HK-2 (cell line): ENCODE measurements around the gene DNAH14.
"Not testable (repeated sequence)": the region's sequence is repeated elsewhere in the genome, so short reads cannot be mapped to it uniquely, and the experiment has no call there.

Source experiments
- DNase-seq: peaks from one replicate; pipeline ENCODE4 v3.0.0-alpha.2; 2018; ENCODE audit not compliant: unreplicated experiment

The DNAH14 gene

DNA sequence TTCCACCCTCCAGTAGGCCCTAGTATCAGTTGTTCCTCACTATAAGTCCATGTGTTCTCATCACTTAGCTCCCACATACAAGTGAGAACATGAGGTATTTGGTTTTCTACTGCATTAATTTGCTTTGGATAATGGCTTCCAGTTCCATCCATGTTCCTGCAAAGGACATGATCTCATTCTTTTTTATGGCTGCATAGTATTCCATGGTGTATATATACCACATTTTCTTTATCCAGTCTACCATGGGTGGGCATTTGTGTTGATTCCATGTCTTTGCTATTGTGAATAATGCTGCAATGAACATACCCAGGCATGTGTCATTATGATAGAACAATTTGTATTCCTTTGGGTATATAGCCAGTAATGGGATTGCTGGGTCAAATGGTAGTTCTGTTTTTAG is 218.3 kb downstream of the DNAH14 start:
- DNase-seq: not testable (repeated sequence)

DNA sequence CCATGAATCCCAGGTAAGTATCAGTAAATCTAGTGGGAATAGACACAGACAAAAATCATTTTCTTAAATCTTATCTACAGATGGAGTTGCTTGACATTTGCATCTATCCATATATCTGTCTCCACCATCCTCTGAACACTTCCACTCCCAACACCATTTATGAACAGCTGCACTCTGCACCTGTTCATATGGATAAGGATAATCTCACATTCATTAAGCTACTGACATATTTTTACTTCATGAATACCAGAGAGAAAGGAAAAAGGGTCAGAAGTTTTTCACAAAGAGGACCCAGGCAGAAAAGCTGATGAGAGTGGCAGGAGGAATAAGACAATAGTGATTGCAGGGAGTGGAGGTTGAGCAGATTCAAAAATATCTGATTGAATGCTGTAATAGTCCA is 222.6 kb downstream of the DNAH14 start:
- DNase-seq: no peak

DNA sequence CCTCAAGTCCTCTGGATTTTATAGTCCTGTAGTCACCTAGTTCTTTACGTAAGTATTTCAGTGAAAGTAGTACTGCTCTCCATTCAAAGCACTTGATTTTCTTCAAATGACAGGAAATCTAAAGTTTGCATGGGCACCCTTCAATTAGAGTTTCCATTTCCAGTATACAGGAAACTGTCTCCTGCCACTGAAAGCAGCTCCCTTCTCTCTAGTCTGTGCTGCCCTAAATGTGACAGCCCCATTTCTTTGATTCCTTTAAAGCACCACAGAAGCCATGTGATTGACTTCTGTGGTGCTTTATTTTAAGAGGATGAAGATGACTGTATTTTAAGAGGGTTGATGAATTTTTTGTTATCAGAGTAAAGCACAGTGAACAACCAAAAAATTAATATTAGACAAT is 226.1 kb downstream of the DNAH14 start:
- DNase-seq: no peak

DNA sequence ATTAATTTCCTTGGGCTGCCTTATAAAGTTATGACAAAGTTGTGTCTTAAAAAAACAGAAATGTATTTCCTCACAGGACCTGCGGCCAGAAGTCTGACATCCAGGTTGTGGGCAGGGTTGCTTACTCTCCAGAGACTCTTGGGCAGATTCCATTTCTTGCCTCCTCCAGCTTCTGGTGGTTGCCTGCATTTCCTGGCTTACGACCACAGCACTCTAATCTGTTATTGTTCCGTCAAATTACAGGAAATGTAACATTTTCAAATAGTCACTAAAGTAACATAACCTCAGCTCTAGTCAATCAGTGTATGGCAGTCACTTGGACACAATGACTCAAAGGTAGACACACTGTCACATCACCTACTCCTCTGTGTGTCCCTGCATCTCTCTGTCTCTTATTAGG is 226.8 kb downstream of the DNAH14 start:
- no peak for DNase-seq

DNA sequence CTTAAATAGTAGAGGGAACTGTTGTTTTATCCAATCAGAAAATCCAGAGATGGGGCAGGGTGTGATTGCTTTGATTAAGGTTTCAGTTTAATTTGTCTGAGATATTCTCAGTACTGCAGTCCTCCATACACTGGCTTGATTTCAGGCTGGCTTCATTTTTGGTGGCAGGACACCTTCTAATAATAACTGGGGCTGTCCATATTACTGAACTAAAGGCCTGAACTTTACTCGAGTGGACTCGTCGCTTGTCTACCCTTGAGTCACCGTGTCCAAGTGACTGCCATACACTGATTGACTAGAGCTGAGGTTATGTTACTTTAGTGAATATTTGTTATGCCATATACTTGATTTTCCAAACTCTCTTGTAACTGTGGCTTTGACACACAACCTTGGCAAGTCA is 228.8 kb downstream of the DNAH14 start:
- DNase-seq: no peak

DNA sequence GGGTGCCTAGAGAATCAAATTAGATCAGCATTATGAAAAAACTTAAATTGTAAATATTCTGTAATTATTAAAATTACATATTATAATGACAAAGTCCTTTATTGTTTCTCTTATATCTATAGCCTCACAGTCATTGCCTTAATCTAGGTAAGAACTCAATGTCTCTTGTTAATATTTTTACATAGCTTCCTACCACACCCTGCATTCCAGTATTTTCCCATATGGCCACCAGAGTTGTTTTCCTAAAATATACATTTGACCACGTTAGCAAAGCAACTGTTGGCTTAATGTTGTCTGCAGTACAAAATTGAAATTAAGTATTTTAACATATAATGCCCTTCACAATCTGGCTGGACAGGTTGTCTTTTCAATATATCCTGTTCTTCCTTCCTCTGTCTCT is 230.3 kb downstream of the DNAH14 start:
- no peak for DNase-seq

DNA sequence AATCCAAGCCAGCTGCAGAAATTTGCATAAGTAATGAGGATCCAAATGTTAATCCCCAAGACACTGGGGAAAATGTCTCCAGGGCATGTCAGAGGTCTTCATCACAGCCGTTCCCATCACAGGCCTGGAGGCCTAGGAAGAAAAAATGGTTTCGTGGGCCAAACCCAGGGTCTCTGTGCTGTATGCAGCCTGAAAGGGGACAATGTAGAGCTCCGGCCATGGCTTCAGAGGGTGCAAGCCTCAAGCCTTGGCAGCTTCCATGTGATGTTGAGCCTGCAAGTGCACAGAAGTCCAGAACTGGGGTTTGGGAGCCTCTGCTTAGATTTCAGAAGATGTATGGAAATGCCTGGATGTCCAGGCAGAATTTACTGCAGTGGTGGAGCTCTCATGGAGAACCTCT is 247.9 kb downstream of the DNAH14 start:
- DNase-seq: not testable (repeated sequence)

DNA sequence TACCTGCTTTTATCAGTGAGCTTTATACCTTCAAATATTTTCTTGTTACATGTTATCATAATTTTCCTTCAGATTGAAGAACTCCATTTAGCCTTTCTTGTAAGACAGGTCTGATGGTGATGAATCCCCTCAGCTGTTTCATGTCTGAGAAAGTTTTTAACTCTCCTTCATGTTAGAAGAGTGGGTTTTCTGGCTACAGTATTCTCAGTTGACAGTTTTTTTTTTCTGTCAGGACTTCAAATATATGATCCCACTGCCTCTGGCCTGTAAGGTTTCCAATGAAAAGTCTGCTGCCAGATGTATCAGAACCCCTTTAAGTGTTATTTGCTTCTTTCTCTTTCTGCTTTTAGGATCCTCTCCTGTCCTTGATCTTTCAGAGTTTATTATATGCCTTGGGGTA is 250.2 kb downstream of the DNAH14 start:
- no peak for DNase-seq

DNA sequence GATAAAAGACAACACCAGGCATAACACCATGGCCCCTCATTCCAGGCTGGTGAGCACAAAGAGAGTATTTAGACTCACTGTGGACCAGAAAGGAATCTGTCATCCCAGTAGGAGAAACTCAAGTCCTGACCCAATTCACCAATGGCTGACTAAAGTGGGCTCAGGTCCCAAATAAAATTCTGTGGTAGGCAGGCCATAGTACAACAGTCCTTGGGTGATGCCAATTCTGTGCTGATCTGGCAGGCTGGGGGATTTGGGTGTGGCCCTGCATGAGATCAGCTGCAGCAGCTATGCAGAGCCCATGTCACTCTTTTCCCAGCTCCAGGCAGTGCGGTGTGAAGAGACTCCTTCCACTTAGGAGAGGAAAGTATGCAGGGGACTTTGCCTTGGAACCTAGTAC is 253.2 kb downstream of the DNAH14 start:
- no peak for DNase-seq

DNA sequence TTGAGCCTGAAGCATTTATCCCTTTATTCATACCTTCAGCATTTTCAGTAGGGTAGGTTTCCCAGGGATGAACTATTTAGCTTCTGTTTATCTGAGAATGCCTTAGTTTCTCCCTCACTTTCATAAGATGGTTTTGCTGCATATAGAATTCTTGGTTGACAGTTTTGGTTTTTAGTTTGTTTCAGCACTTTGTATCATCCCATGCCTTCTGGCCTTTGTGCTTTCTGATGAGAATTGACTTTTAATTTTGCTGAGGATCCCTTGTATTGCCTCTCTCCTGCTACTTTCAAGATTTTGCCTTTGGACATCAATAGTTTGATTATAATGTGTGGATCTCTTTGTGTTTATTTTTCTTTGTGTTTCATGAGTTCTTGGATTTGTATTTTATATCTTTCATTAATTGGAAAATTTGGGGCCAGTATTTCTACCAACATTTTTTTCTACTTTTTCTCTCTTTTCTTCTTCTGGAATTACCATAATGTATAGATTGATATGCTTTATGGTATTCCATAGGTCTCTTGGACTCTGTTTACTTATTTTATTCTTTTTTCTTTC is 261.8 kb downstream of the DNAH14 start:
- DNase-seq: no peak

DNA sequence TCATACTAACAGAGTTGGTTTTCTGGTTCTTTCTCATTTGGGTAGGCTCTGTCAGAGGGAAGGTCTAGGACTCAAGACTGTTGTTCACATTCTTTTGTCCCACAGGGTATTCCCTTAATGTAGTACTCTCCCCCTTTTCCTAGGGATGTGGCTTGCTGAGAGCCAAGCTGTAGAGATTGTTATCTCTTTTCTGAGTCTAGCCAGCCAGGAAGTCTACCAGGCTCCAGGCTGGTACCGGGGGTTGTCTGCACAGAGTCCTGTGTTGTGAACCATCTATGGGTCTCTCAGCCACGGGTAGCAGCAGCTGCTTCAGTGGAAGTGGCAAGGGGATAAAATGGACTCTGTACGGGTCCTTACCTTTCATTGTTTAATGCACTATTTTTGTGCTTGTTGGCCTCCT is 272.0 kb downstream of the DNAH14 start:
- DNase-seq: no peak

DNA sequence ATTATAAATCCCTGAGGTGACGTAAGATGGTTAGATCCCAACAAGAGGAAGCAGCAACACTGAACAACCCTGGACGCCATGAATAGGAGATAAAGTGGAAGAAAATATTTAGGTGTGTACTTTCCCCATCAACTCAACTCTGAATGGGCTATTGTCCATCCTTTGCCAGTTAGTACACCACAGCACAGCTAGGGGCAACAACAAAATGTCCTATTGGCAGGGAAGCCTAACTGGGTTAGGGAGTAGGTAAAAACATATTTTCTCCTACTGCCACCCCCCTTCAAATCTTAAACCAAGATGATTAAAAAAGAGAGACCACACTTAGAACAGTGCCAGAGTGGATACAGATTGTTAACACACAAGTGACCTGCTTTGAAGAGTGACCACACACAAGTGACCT is 278.3 kb downstream of the DNAH14 start:
- DNase-seq: no peak

DNA sequence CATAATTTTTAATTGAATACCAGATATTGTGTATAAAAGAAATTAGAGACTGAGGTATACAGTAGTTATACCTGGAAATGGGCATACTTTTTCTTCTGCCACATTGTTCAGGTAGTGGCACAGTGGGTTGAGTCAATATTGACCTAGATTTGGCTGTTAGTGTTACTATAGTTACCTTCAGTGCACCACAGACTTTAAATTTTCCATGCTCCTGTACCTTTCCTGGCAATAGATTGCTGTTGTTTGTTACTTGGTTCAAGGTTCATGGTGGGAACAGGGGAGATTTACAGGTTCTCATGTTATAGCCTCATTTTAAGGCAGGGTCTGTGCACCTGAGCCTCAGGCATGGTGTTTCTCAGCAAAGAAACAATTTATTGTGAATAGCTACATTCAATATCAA is 279.7 kb downstream of the DNAH14 start:
- DNase-seq: no peak

DNA sequence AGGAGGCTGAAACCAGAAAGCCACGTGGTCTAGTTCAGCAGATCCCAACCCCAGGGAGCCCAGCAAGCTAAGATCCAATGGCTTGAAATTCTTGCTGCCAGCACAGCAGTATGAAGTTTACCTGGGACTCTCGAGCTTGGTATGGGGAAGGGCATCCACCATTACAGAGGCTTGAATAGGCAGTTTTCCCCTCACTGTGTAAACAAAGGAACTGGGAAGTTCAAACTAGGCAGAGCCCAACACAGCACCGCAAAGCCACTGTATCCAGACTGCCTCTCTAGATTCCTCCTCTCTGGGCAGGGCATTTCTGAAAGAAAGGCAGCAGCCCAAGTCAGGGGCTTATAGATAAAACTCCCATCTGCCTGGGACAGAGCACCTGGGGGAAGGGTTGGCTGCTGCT is 280.7 kb downstream of the DNAH14 start:
- DNase-seq: not testable (repeated sequence)

DNA sequence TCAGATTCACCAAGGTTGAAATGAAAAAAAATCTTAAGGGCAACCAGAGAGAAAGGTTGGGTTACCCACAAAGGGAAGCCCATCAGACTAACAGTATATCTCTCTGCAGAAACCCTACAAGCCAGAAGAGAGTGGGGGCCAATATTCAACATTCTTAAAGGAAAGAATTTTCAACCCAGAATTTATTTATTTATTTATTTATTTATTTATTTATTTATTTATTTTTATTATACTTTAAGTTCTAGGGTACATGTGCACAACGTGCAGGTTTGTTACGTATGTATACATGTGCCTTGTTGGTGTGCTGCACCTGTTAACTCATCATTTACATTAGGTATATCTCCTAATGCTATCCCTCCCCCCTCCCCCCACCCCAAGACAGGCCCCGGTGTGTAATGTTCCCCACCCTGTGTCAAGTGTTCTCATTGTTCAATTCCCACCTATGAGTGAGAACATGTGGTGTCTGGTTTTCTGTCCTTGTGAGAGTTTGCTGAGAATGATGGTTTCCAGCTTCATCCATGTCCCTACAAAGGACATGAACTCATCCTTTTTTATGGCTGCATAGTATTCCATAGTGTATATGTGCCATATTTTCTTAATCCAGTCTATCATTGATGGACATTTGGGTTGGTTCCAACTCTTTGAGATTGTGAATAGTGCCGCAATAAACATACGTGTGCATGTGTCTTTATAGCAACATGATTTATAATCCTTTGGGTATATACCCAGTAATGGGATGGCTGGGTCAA is 282.4 kb downstream of the DNAH14 start:
- DNase-seq: not testable (repeated sequence)

DNA sequence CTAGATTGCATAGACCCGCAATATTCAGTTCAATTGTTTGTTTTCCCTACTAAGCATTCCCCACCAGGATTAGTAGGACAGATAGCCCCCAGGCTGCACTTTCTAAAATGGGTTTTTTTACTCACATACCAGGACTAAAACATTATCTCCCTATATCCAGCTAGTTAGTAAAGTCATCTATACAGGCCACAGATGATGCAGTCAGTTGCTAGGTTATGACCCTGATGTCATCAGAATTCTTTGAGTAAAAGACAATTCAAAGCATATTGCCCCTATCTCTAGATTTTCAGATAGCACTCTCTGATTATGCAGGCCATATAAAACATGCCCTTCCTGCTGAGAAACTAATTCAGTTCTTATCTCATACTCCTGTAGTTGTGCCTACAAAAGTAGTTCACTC is 294.8 kb downstream of the DNAH14 start:
- DNase-seq: no peak

DNA sequence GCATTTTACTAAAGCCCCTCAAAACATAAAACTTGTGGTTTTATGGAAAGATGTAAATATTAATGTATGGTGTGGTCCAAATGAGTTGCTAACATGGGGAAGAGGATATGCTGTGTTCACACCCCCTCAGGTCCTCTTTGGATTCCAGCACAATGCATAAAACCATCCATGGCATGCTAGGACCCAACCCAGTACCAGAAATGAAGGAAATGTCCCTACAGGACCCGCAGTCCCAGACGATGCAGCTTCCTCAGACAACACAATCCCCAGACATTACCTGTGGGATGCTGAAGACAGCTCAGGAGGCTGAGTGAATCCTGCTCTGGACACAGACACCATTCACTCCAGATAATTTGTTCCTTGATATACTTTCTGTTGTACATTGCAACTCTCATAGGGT is 296.2 kb downstream of the DNAH14 start:
- DNase-seq: no peak

DNA sequence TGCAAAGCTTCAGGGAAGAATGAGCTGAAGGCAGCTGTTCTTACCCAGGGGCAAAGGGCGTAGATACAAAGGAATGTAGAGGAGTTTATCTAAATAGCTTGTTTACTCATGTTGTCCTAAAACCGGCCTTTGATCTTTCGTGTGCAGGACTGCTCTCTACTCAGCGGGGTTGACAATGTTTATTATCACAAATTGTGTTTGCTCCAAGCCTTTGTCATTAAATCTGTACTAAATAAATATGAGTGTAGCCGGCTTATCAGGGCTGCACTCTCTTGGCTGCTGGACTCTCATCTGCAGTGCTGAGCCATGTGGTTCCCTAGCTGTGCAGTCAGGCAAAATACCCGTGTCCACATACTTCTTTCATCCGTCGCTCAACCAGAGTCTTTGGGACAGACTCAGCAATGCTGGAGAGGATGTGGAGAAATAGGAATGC is 299.4 kb downstream of the DNAH14 start:
- DNase-seq: no peak

DNA sequence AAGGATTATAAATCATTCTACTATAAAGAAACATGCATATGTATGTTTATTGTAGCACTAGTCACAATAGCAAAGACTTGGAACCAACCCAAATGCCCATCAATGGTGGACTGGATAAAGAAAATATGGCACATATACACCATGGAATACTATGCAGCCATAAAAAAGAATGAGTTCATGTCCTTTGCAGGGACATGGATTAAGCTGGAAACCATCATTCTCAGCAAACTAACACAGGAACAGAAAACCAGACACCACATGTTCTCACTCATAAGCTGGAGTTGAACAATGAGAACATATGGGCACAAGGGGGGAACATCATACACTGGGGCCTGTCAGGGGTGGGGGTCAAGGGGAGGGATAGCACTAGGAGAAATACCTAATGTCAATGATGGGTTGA is 300.0 kb downstream of the DNAH14 start:
- not testable (repeated sequence) for DNase-seq

DNA sequence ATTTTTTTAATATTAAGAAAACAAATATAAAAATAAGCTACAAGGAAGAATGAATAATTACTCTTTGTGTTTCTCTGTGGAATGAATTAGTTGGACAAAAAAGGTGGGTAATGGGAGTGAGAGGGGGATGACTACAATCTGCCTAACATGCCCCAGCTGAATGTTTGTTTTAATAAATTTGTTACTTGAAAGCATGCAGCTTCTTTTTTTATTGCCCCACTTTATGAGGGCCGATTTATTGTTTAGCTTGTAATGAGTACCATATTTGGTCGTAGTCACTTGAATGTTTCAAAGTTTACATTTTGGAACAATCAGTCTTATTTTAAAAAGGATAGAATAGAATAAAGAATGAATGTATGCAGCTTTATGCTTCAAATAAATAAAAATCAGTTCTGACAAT is 301.0 kb downstream of the DNAH14 start:
- no peak for DNase-seq

DNA sequence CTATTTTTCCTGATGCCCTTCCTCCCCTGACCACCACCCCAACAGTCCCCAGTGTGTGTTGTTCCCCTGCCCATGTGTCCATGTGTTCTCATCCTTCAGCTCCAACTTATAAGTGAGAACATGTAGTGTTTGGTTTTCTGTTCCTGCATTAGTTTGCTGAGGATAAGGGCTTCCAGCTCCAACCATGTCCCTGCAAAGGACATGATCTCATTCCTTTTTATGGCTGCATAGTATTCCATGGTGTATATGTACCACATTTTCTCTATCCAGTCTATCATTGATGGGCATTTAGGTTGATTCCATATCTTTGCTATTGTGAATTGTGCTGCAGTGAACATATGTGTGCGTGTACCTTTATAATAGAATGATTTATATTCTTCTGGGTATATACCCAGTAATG is 303.5 kb downstream of the DNAH14 start:
- DNase-seq: not testable (repeated sequence)

DNA sequence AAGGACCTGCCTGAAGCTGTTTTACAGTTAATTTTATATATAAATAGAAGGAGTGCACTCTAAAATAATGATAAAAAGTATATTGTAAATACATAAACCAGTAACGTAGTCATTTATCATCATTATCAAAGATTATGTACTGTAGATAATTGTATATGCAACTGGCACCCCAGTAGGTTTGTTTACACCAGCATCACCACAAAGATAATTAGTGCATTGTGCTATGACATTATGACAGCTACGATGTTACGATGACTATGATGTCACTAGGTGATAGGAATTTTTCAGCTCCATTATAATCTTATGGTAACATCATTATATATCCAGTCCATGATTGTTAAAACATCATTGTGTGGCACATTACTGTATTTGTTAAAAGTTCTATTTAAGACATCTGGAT is 313.1 kb downstream of the DNAH14 start:
- no peak for DNase-seq

DNA sequence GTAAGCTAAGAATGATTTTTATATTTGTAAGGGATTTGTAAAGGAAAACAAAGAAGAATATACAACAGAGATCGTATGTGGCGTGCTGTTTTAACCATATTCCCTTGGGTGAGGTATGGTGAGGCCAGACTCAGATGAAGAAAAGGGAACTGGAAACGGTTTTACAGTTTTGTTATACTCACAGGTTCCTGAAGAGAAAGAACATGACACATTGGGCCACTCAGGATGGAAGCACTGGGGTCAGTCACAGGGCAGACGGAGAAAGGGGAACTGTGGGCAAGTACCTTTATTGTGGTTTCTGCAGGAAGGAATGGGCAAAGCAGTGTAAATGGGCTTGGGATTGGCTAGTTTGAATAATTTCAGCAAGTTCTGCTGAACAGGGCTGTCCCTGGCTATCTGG is 321.0 kb downstream of the DNAH14 start:
- no peak for DNase-seq

DNA sequence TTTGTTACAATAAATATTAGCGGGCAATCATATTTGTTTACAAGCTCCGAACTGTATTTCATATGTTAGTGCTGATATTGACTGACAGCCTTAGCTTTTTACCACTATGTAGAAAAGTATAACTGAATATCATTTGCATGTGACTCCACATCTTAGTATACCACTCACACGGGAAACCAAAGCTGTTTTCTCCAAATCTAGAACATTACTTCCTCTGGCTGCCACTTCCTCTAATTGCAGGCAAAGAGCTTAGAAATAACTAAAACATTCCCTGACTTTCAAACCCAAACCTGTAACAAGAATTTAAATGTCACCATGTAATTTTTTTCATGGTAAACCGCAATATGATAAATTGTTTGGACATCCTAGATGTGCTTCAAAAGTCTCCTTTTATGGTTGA is 323.7 kb downstream of the DNAH14 start:
- no peak for DNase-seq
